ENCODE results near the gene MORC4.

DNA sequence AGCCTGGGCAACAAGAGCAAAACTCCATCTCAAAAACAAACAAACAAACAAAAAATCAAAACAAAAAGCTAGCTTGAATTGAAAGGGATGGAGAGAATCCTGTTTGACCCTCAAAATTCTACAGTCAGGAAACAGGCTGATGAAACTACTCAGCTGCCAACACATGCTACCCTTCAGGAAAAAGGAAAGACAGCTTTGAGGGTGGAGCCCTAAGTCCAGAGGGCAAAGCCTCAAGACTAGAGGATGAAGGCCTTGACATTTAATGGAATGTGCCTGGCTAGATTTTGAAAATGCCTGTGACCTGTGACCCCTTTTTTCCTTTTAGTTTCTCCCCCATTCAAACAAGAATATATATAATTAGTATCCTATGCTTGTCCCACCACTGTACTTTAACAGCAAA lies 27.1 kb downstream of the MORC4 start:
- no peak for TF ChIP-seq POLR2A (IDR thresholded peaks at IDR 0.05; ENCODE audit: low read depth)
- TF ChIP-seq, protein P1, sequence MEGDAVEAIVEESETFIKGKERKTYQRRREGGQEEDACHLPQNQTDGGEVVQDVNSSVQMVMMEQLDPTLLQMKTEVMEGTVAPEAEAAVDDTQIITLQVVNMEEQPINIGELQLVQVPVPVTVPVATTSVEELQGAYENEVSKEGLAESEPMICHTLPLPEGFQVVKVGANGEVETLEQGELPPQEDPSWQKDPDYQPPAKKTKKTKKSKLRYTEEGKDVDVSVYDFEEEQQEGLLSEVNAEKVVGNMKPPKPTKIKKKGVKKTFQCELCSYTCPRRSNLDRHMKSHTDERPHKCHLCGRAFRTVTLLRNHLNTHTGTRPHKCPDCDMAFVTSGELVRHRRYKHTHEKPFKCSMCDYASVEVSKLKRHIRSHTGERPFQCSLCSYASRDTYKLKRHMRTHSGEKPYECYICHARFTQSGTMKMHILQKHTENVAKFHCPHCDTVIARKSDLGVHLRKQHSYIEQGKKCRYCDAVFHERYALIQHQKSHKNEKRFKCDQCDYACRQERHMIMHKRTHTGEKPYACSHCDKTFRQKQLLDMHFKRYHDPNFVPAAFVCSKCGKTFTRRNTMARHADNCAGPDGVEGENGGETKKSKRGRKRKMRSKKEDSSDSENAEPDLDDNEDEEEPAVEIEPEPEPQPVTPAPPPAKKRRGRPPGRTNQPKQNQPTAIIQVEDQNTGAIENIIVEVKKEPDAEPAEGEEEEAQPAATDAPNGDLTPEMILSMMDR (IDR thresholded peaks at IDR 0.05): no peak
- TF ChIP-seq EP300 (IDR thresholded peaks at IDR 0.05): no peak
